AG04450 (cell line): Measurements from ENCODE around the gene PNMA8C. TPM values are rescaled to one million over a fixed set of nuclear protein-coding genes. Genes with fewer than 3 reads are reported as not detected.

Experiments
- CTCF ChIA-PET: fragments of 300-600, 350-600 bp; formaldehyde crosslinking; extraction: SDS; loops from one replicate; lab custom pipeline; 2022; ENCODE audit warnings: antibody characterized with exemption, inconsistent platforms; lab: Charles Lee
- POLR2A ChIA-PET: fragments of 350-600 bp; formaldehyde crosslinking; extraction: SDS; loops from one replicate; lab custom pipeline; 2021; ENCODE audit warnings: antibody characterized with exemption, inconsistent platforms; lab: Yijun Ruan, JAX
- DNase-seq: peaks from one replicate; pipeline ENCODE4 v3.0.0-alpha.2; 2011; ENCODE audit warnings: low read depth, low spot score
- H3K27ac ChIP-seq: one replicate; pipeline ENCODE4 v1.5.1; 2012; ENCODE audit warnings: low read depth, low read length, control low read depth
- H3K27me3 ChIP-seq: one replicate; pipeline ENCODE4 v1.6.0; 2012; ENCODE audit warnings: low read length; ENCODE audit not compliant: control insufficient read depth, insufficient read depth
- H3K4me3 ChIP-seq: 2 replicates; pipeline ENCODE4 v1.5.1; 2011; ENCODE audit warnings: mild to moderate bottlenecking, low read depth, low read length, control low read depth
- H3K9me3 ChIP-seq: 2 replicates; pipeline ENCODE4 v1.5.1; 2012; ENCODE audit warnings: low read length; ENCODE audit not compliant: control insufficient read depth, insufficient read depth
- CTCF ChIP-seq: IDR thresholded peaks from 2 replicates; pipeline ENCODE4 v1.5.1; 2011; ENCODE audit warnings: low read depth, low read length, control low read depth, inconsistent platforms
- polyA plus RNA-seq: library from polyadenylated mRNA; depleted of rRNA; stranded (reverse); fragments of >200 nt; gene quantifications from 2 replicates; pipeline ENCODE4 v1.2.3, GENCODE V29; 2011

PNMA8C gene
- polyA plus RNA-seq, 1 experiment: 0.21 TPM

GRCh38 chr19:46383846-46384245 lies 44.9 kb downstream of the PNMA8C start:
- Histone ChIP-seq H3K9me3 (peaks cover 9% of the 10 kb centered on the region), H3K27me3 (no peaks in the 10 kb centered on the region), H3K4me3 (no peak overlapping the region), H3K27ac (no peak overlapping the region)
- TF ChIP-seq CTCF: no peak
- CTCF ChIA-PET: interaction anchor here (0.5 to 2.5 kb wide), 3 partner anchors 12 to 156 kb away, joined by 3 to 16 read pairs (median 4); partner anchors contain the start of gene PPP5C
- POLR2A ChIA-PET: no interaction called here
- no peak for DNase-seq

GRCh38 chr19:46383171-46383815 lies 45.4 kb downstream of the PNMA8C start:
- Histone ChIP-seq H3K9me3 (peaks cover 3% of the 10 kb centered on the region), H3K27ac (no peak overlapping the region), H3K4me3 (no peak overlapping the region), H3K27me3 (no peaks in the 10 kb centered on the region)
- POLR2A ChIA-PET: no interaction called here
- CTCF ChIA-PET: interaction anchor here (0.5 to 2.5 kb wide), 3 partner anchors 12 to 156 kb away, joined by 3 to 16 read pairs (median 4); partner anchors contain the start of gene PPP5C
- DNase-seq: no peak
- no peak for TF ChIP-seq CTCF

- Histone ChIP-seq H3K27ac (no peak overlapping the region), H3K9me3 (no peaks in the 10 kb centered on the region; the same call in 1 of the 2 replicates), H3K27me3 (no peaks in the 10 kb centered on the region), H3K4me3 (no peak overlapping the region)
- CTCF ChIA-PET: no interaction called here
- POLR2A ChIA-PET: interaction anchor here (0.5 kb wide), 1 partner anchor 740 kb away, joined by 4 read pairs; no protein-coding TSS in a partner anchor
- DNase-seq: no peak
- no peak for TF ChIP-seq CTCF
Measured at GRCh38 chr19:46381756-46382345, 46.9 kb downstream of the PNMA8C start.

GRCh38 chr19:46381346-46381745 lies 47.4 kb downstream of the PNMA8C start:
- CTCF ChIA-PET: interaction anchor here (0.5 to 0.8 kb wide), 2 partner anchors 35 to 49 kb away, joined by 3 read pairs; partner anchors contain the start of gene PPP5C

More at GRCh38 chr19:46381346-46381745, 47.4 kb downstream of the PNMA8C start:
- no peak for DNase-seq
- Histone ChIP-seq H3K27me3 (no peaks in the 10 kb centered on the region), H3K27ac (no peak overlapping the region), H3K9me3 (no peaks in the 10 kb centered on the region; the same call in 1 of the 2 replicates), H3K4me3 (no peak overlapping the region)
- TF ChIP-seq CTCF: no peak
- POLR2A ChIA-PET: interaction anchor here (0.5 to 0.6 kb wide), 2 partner anchors 24 to 740 kb away, joined by 3 to 4 read pairs; no protein-coding TSS in a partner anchor
